NOMO-1 (cell line): Measurements from ENCODE around the gene CAND2.
"Not testable (repeated sequence)": the region's sequence is repeated elsewhere in the genome, so short reads cannot be mapped to it uniquely, and the experiment has no call there.

Source experiments
- DNase-seq, 2 experiments: peaks; one replicate each; lab custom pipeline; 2025; ENCODE audit not compliant: unreplicated experiment in 2 of 2; lab: John Stamatoyannopoulos, UW

Gene CAND2

DNA sequence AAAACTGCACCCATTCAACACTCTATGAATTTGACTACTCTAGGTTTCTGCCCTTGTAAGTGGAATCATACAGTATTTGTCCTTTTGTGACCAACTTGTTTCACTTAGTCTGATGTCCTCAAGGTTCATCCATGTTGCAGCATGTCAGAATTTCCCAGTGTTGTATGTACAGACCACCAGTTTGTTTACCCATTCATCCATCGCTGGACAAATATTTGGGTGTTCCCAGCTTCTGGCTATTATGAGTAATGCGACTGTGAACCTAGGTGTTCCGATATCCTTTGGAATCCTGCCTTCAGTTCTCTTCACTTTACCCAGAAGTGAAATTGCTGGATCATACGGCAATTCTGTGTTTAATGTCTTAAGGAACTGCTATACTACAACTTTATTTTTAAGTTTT lies 32.3 kb downstream of the CAND2 start:
- DNase-seq, result no peak

DNA sequence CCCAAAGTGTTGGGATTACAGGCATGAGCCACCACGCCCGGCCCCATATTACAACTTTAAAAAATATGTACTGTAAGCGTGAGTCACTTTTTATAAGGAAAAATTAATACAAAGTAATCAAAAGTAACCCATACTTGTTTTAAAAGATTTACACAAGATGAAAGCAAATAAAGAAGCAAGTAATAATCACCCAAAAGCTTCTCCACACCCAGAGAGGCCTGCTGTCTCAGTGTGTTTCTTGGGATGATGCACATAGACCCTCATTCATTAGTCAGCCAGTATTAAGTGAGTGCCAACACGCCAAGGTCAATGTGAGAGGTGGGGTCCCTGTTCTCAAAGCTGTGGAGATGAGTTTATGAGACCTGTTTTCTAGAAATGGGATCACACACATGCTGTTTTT lies 32.9 kb downstream of the CAND2 start:
- no peak for DNase-seq

DNA sequence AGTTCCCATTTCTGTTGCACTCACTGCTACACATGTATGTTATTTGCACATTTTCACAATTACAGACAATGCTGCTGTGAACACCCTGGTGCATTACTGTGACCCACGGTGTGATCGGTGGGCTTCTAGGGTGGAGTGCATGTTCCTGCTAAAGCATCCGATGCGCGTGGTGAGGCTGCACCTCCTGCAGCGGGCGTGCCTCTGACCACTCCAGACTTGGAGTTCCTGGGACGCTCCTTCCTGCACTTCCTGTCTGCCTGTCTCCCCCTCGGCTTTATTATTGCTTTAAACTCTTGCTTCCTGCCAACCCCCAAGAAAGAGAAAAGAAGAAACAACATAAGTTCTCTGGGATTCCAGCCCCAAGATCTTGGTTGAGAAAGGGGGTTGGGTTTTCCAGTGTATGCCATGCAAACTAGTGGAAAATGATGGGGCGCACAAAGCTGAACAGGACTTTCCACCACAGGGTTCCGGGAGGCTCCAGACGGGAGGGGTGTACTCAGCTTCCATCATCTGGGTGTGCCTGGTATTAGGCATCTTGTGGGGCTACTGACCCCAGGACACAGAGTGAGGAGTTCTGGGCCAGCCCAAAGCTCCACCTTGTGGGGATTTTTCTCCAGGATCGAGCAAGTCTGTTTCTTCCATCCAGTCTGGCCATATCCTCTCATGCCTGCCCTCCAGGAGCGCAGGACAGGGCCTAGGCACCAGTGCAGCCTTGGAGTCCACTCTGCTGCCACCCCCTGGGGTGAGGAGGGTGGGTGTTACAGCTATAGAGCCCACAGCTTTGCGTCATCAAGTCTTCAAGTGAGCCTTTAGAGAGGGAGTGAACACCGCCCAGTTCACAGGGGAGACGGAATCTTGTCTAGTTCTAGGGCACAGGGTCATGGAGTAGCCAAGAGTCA lies 33.7 kb downstream of the CAND2 start:
- no peak for DNase-seq

DNA sequence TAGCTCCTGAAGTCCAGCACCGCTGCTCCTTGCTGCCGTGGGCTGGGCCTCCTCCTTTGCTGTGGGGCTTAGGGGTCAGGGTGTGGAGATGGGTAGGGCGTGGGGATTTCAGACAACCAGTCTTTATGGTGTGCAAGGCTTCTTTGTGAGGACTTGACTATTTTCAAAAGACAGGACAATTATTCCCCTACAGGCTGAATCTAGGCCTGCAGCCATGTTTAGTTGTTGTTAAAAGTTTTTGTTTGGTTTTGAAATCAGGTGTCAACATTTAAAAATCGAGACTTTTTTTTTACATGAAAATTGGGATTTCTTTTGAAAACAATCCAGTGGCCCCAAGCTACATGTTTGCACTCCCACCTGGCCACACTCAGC lies 34.3 kb downstream of the CAND2 start:
- DNase-seq, result no peak

DNA sequence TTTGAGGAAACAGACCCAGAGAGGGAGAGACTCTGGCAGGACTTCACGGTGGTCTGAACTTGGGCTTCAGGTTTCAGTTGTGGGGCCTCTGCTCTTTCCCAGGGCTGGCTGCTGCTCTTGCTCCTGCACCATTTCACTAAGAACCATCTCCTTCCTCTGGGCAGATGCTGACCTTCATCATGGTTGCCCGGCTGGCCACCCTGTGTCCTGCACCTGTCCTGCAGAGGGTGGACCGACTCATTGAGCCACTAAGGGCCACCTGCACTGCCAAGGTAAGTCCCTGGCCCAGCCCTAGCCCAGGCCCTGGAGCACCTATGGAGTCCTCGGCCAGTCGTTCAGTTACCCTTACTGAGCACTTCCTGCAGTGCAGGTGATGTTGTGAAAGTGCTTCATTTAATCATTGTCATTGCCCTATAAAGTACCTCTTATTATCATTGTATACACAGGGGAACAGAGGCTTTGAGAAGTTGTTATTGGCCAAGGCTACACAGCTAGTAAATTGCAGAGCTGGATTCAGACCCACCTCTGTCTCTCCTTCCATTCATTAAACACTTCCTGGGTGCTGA lies 34.9 kb downstream of the CAND2 start:
- no peak for DNase-seq

DNA sequence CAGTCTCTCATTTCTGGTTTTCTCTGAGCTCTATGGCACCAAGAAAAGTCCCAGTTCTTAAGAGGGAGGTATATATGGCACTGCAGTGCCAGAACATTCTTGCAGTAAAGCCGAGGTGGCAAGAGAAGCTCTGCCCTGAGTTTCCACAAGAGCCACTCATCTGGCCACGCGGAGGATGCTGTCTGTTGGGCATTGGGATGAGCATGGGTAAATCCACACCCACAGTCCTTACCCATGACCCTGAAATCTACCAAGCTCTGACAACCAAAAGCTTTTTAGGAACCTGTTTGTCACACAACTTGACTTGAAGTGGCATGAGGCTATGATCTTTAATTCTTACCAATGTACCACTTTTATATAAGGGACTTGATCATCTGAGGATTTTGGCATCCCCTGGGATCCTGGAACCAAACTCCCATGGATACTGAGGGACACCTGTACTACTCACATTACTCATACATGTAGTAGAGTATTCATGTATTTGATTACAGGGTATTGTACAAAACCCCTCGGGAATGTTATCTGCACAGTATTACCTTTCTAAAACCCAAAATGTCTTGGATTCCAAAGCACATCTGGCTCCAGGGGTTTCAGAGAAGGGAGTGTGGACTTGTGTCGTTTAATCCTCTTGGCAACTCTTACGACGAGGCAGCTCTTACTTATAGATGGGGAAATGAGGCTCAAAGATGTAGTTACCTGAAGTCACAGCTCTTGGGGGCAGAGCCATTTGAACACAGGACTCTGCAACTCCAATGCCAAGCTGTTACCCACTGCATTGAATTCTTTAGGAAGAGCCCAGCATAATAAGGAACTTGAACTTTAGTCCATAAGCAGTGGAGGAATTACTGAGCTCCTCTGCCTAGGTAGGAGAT lies 36.1 kb downstream of the CAND2 start:
- no peak for DNase-seq

DNA sequence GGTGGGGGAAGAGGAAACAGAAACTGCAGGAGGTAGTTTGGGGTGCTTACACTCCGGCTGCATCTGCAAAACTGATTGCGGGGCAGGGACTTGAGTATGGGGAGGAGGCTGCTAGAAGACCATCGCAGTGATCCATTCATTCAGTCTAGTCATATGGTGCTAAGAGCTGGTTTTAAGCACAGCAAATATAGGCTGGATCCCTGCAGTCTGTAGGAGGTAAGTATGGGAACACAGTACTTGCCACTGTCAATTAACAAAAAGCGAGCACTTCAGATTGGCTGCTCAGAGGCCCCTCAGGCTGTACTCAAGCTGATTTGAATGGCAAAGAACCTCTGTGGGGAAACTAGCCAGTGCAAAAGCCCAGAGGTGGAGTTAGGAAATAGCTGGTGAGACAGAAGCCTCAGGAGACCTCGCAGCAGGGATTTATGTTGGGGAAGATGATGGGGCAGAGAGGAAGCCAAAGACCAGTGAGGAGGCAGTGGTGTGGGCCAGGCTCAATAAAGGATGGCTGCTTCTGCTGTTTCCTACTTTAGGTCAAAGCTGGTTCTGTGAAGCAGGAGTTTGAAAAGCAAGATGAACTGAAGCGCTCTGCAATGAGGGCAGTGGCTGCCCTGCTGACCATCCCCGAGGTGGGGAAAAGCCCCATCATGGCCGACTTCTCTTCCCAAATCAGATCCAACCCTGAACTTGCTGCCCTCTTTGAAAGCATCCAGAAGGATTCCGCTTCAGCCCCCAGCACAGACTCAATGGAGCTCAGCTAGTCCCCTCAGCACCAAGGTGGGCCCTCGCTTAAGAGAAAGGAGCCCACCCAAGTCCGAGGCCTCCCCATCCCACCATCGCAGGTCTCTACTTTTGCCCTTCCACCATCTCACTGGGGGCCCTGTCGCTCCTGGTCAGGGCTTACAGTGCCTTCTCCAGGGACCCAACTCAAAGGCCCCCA lies 37.0 kb downstream of the CAND2 start:
- DNase-seq, result no peak

DNA sequence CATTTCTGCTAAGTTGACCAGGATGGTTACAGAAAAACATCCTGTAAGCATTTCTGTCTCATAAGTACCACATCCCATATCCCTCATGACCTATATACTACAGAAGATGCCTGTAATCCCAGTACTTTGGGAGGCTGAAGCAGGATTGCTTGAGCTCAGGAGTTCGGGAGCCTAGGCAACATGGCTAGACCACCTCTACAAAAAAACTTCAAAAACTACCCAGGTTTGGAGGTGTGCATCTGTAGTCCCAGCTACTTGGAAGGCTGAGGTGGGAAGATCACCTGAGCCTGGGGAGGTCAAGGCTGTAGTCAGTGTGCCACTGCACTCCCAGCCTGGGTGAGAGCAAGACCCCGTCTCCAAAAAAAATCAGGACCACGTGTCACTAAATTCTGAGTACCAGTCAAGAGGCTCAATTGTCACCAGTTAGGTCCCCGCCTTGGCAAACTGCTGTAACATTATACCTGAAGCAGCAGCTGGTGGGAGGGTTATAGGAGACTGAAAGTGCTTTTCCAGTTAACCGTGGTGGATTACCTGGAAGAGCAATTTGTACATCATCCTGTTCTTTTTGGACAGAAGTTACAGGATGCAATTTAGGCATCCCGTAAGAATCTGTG lies 38.7 kb downstream of the CAND2 start:
- DNase-seq, result no peak

DNA sequence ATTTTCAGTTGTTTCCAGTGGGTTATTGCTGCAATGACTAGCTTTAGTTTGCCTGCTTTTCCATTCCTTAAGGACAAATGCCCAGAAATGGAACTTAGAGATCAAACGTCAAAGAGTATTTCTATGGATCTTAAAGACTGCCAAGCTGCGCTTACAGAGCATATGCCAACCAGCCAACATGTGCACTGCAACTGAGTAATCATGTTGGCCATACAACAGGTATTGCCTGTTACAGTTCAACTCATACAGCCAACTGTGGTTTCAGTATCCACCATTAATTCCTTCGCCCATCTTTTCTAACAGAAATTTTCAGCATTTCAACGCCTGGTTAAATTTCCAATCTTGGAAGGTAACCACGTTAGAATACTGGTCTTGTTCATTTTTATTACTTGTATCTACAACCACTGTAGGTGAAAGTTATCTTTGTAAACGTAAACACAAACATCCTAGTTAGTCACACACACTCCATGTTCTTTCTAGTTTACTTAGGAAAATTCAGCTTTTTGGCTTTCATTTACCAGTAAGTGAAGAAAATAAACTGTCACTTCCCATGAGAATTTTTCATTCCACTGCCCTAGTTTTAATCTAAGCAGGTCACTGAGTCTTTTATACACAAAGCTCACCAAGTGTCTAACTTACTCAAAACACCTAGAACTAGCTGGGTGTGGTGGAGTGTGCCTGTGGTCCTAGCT lies 41.0 kb downstream of the CAND2 start:
- DNase-seq, result no peak

DNA sequence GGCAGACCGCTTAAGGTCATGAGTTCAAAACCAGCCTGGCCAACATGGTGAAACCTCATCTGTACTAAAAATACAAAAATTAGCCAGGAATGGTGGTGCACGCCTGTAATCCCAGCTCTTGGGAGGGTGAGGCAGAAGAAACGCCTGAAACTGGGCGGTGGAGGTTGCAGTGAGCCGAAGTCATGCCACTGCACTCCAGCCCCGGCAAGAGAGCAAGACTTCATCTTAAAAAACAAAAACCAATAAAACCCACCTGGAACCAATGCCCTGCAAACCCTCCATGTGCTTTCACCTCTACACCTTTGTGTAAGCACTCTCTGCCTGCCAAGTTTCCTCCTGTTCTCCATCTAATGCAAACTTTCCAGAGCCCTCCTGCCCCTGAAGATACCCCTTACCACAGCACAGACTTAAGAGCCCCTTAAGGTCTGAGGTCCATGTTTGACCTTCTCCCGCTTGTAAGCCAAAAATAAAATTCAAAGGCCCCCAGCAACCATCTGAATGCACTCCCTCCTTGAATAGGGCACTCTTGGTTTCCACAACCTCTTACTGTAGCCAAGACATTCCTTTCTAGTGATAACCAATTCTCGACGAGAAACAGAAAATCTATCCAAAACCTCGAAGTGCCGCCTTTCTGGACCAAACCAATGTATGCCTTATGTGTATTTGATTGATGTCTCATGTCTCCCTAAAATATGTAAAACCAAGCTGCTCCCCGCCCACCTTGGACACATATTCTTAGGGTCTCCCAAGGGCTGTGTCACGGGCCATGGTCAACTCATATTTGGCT lies 41.9 kb downstream of the CAND2 start:
- DNase-seq, result no peak

DNA sequence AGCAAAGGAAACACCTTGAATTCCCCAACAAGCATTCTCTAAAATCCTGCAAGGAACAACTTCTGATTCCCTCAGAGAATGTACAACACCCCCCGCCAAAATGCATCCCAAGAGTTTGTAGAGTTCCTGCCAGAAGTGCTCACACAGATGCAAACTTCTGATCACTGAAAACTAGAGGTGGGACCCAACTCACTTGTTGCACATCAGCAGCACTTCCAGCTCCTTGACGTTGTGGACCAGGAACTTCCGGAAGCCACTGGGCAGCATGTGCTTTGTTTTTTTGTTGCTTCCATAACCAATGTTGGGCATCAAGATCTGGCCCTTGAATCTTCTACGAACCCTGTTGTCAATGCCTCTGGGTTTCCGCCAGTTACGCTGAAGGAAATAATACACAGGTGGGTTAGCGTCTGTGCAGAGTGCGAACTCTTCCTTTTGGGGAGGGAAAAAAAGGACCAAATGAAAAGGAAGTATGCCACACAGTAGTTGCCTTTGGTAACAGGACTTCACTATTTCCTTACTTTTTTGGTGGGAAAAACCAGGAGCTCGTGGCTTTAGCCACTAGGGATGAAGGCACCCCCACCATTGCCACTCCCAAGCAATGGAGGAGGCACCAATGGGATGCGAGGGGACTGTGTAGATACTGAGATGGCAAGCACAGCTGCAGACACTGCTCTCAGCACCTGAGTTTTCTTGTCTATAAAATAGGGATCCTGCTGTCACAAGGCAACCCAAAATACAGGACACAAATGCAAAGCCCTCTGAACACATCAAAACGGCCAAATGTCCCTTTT lies 42.9 kb downstream of the CAND2 start:
- no peak for DNase-seq

DNA sequence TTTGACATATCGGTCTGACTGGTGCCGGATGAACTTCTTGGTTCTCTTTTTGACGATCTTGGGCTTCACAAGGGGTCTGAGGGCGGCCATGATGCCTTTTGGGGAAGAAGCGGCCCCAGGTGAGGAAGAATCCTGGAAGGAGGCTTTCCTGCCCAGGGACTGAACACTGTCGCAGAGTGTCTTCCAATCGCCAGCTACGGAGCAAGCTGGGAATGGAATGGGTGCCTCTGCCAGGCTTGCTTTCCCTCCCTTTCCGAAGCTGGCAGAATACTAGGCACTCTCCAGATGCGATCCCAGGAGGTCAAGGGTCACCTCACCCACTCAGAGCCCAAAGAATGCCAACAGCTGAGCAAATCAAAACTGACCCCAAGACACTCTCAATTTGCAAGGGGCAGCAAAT lies 43.7 kb downstream of the CAND2 start:
- not testable (repeated sequence) for DNase-seq

DNA sequence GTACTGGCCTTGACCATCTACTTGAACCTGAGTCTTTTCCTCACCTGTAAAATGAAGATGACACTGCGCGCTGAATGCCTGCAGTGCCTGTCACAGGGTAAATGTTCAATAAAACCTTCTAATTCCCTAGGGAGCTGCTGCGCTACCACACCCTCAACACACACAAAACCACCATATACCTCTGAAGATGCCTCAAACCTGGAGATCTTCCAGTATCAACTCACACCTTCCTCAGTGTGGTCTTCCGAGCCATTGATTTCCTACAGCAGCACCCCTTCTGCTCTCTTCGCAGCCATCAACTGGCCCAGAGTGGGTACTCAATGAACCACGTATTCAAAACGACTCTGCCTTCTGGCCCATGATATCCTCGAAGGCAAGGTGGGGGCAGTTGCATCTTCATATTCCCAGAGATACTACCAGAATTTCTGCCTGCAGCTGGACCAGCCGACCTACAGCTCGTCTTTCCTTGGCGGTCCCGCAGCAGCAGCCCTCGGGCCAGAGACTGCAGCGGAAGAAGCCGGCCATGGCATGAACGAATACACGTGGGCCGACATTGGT lies 44.2 kb downstream of the CAND2 start:
- DNase-seq, result peak in 1 of 2 experiments; percentile 25

DNA sequence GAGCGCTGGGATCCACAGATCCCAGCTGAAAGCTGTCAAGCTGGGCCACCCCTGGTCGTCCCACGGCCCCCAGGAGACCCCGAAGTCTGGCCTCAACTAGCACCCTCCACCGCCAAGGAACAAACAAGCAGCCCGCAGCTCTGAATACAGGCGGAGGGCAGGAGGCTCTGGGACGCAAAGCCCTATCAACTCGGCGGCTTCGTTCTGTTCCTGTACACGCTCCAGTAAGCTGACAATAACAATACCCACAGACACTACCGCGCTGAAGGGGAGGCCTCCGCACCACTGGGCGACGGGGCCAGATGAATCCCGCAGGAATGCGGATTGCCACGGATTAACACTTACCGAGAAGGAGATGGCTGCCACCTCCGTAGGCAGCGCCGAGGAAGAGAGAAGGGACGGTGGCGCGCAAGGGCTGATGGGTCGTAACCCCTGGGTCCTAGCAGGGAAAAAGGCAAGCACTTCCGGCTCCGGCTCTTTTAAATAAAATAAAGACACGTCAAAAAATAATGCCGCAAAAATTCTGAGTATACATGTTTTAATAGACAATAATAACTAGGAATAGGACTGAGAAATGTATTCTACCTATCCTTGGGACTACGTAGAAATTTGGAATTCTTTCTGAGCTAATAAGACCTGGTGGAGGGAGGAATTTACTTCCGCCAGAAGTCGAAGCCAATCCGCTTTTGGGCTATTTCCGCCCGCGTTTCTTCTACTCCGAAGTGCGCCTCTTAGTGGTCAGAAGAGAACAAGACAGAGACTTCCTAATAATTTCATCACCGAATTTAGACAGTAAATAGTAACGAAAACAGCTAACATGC lies 44.9 kb downstream of the CAND2 start, which contains the start of gene RPL32:
Gene RPL32, minus strand, starts transcription at position 417 of the 821 bp plus-strand sequence. CDS start 1,328 bp downstream, outside the sequence.
- peak; percentile 80 to 96 for DNase-seq

DNA sequence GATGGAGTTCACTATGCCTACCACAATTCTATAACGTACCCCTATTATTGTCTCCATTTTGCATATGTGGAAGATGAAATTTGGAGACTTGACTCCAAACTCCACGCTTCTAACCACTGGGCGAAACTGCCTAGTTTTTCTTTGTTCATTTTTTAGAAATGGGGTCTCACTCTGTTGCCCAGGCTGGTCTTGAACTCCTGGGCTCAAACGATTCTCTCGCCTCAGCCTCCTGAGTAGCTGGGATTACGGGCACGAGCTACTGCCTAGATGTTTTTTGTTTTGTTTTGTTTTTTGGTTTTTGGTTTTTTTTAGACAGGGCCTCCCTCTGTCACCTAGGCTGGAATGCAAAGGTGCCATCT lies 45.5 kb downstream of the CAND2 start:
- DNase-seq, result no peak

DNA sequence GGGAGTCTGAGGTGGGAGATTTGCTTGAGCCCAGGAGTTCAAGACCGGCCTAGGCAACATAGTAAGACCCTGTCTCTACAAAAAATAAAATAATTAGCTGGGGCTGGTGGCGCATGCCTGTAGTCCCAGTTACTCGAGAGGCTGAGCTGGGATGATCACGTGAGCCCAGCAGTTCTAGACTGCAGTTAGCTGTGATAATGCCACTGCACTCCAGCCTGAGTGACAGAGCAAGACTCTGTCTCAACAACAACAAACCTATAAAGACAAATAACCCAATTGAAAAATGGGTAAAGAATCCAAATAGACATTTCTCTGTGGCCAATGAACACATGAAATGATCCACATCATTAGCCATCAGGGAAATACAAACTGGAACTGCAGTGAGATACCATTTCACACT lies 46.0 kb downstream of the CAND2 start:
- no peak for DNase-seq

DNA sequence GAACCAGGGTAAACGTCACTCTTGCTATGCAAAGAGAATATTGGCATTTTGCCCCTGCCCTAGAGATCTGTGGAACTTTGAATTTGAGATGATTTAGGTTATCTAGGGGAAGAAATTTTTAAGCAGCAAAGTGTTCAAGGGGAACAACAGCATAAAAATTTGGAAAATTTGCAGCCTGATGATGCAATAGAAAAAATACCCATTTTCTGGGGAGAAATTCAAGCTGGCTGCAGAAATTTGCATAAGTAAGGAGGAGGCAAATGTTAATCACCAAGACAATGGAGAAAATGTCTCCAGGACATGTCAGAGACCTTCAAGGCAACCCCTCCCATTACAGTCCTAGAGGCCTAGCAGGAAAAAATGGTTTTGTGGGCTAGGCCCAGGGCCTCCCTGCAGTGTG lies 49.3 kb downstream of the CAND2 start:
- DNase-seq, result no peak
